GM19468 (cell line): ENCODE measurements around the gene JUN.
"Not testable (repeated sequence)": the region's sequence is repeated elsewhere in the genome, so short reads cannot be mapped to it uniquely, and the experiment has no call there.

Experiments used
- ATAC-seq: cut with Tn5 transposase; IDR thresholded peaks from one replicate; pipeline ENCODE4 v1.9.1; 2021; ENCODE audit warnings: mild to moderate bottlenecking, moderate library complexity, moderate number of reproducible peaks; ENCODE audit not compliant: unreplicated experiment; ENCODE audit errors: extremely low read depth

Gene JUN

GRCh38 chr1:58809325-58810010, 25.6 kb upstream of the JUN start:
- no peak for ATAC-seq

- no peak for ATAC-seq
Measured at GRCh38 chr1:58808077-58808476, 24.2 kb upstream of the JUN start.

DNA sequence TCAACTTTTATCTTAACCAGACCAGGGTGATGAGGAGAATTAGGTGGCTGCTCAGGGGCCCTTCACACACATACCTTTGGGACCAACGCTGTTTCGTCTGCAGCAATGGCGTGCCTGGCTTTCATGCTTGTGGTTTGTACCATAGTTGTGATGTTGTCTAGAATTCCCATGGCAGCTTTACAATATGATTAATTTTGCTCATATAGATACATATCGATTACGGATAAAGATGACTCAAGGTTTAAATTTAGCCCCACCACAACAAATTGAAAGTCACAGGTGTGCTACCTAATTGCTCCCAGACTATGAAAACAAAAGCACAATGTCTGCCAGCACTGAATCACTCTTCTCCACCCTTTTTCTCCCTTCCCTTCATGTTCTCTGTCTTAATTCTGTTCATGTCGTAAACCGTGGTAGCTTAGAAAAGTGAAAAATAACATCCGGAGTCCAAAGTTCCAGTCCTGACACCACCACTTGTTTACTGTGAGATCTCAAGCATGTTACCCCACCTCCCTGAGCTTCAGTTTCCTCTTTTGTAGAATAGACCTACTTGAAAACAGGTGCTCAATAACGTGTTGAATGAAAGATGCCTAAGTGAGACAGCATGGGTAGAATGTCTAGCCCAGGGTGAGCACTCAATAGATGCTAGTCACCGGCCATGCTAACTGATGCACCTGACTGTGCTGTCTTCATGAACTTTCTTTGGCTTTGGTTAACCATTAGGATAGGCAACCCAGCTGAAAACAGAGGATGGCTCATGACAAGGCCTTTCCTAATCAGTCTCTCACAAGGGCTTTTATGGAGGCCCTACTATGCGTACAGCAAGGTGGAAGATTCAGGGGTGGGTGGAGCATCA, 22.1 kb upstream of the JUN start:
- ATAC-seq, result peak; percentile 33

- ATAC-seq, result no peak
Measured at GRCh38 chr1:58804853-58805565, 21.2 kb upstream of the JUN start.

DNA sequence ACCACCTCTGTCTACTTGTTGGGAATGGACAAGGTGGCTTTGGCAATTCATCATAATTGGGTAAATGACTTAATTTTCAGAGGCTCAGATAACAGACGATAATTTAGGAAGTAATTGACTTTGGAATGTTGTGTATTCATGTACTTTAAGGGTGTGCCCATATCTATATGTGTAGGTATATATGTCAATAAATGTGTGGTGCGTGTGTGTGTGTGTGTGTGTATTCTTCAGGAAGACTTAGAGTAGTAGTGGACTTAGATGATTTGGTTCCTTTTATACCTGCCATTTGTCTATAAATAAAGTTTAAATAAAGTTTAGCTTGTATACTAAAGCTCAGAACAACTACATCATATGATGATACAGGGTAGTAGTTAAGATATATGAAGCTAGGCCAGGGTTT, 20.0 kb upstream of the JUN start:
- no peak for ATAC-seq

DNA sequence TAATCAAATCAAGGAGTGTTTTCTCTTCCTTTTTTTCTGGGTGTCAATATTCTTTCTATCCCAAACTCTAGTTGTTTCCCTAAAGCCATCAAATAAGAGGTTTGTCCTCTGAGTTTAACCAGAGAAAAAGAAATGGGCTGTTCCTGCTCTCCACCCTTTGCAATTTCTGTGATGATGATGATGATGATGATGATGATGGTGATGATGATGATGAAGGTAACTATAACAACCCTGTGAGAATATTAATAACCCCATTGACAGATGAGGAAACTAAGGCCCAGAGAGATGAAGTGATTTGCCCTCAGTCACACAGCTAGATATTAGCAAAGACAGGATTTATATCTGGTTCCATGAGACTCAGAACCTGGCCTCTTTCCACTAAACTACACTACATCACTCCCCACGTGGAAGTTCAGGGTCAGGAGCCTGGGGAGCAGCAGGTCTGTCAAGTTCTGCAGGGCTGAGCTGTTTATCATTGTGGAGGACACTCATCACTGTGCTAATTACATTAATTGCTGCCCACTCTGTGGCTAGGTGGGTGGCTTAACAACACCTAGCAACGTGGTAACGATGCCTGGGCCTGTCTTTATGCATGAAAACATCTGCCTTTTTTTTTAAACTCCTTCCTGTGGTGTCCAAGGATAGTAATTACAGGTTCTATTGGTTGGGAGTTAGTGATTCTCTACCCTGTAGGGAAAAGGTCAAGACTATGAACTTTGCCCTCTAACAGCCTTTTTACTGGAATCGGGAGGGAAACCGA, 19.0 kb upstream of the JUN start:
- ATAC-seq, result no peak

DNA sequence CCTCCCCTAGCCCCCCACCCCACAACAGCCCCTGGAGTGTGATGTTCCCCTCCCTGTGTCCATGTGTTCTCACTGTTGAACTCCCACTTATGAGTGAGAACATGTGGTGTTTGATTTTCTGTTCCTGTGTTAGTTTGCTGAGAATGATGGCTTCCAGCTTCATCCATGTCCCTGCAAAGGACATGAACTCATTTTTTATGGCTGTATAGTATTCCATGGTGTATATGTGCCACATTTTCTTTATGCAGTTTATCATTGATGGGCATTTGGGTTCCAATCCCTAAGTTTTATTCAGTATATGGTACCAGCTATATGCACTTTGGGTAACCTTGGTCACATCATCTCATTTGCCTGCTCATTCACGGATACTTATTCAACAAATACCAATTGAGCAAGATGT, 17.4 kb upstream of the JUN start:
- not testable (repeated sequence) for ATAC-seq

DNA sequence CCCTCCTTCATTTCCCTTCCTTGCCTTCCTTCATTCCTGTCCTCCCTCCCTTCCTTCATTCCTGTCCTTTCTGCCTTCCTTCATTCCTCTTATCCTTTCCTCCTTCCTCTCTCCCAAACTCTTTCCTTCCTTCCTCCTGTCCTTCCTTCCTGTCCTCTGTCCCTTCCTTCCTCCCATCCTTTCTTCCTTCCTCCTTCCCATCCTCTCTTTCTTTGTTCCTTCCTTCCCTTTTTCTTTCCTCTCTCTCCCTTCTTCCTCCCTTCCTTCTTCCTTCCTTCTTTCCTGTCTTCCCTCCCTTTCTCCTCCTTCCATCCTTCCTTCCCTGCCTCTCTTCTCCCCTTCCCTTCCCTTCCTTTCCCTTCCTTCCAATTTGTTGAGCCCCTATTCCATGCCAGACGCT, 15.8 kb upstream of the JUN start:
- ATAC-seq, result no peak

DNA sequence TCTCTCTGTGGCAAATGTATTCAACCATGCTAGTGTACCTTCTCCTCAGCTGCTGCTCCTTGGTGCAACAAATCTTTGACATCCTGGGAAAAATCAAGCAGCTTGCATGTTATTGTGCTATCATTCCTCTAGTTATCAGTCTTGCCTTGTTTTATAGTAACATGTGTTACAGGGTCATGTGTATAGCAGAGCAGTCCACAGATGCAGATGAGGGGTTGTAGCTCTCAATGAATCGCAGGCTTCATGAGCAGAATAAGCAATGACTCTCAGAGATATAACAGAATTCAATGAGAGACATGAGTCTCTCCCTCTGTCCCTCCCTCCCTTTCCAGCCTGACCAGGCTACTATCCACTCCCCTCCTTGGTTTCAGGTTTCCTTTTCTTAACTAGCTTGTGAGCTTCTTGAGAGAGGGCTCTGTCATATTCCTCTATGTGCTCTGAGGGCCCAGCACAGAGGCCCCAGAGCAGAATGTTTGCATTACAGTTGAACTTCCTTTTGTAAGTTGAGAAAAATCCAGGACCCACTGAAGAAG, 15.1 kb upstream of the JUN start:
- ATAC-seq, result no peak

GRCh38 chr1:58796416-58796815, 12.6 kb upstream of the JUN start:
- ATAC-seq, result no peak

DNA sequence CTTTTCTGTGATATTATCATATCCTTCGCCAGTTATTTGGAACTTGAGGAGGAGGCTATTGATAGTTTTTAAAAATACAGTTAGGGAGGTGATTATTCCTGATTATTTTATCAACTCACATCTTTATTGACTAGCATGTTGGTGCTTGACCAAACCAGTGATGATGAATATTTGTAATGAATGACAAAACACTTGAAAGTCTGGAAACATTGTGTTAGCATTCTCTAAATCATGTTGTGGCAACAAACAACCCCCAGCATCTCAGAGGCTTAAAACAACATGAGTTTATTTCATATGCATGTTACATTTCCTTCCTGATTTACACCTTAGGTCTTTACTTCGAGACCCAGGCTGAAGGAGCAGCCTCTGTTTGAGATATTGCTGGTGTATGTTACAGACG, 10.7 kb upstream of the JUN start:
- ATAC-seq, result no peak

DNA sequence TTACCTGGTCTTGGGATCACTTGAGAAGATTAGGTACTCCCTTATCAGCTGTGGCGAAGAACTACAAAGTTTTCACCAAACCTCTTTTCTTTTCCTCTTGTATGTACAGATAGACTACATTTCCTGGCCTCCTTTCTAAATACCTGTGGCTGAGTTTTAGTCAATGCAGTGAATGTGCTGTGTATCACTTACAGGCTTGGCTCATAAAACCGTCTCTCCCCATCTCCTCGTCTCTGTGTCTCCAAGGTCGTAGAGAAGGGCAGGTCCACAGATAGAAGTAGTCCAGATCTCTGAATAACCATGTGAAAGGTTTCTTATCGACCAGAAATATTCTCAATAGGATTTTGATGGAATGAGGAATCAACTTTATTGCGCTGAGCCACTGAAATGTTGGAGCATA, 9.0 kb upstream of the JUN start:
- no peak for ATAC-seq

DNA sequence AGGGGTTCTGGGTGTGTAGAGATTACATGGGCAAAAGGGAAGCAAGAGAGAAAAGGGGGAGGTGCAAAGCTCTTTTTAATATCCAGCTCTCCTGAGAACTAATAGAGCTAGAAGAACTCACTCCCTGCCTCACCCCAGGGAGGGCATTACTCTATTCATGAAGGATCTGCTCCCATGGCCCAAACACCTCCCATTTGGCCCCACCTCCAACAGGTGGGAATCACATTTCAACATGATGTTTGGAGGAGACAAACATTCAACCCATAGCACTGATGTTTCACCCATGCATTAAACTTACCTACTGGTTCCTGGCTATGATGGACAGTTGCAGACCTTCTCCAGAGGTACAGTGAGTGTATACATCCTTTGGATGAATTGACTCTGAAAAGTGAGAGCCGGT, 7.3 kb upstream of the JUN start:
- ATAC-seq, result no peak

GRCh38 chr1:58789996-58790660, 6.3 kb upstream of the JUN start:
- no peak for ATAC-seq

GRCh38 chr1:58789322-58789856, 5.5 kb upstream of the JUN start:
- no peak for ATAC-seq

DNA sequence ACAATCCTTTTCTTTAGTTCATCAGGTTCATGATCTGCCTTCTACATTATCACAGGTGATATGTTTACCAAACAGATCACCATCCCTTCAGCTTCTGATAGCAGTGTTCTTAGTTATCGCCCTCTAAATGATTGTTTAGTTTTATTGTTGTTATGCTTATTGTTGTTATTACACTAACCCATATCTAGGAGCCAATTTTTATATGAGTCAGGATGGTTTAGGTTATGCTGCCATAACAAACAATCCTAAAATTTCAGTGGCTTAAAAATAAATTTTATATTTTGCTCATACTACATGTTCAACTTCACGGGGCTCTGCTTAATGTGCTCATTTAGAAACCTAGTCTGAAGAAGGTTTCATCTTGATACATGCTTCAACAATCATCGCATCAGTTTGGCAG, 4.4 kb upstream of the JUN start:
- no peak for ATAC-seq

- no peak for ATAC-seq
Measured at GRCh38 chr1:58786927-58787245, 3.0 kb upstream of the JUN start.

DNA sequence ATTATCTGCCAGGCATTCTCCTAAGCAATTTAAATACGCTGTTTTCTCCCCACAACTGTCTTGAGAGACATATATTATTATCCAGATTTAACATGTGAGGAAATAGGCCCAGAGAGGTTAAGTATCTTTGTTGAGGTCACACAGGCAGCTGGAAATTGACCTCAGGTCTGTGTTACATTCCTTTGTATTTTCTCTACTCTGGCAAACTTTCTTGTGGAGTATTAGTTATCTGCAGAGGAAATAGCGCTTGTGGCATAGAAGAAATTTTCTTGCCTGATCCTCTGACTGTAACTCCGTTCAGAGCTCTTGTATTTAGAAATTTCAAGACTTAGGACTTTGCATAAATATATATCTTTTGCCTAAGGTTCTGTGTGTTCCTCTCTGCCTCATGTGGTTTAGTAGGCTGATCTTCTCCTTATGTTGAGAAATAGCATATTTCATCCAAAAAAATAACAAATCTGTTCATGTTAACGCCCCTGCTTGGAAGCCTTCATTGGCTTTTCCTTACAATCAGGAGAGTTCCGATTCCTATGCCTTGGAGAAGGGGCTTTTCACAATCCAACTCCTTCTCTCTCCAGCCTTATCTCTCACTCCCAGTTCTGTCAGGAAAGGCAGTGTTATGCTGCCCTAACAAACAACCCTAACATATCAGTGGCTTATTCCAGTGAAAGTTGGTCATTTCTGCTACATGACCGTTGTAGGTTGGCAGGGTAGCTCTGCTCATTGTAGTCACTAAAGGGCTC, 2.5 kb upstream of the JUN start:
- no peak for ATAC-seq
